ENCODE data around the gene DLX1.
"Not testable (repeated sequence)": the region's sequence is repeated elsewhere in the genome, so short reads cannot be mapped to it uniquely, and the experiment has no call there.

The DLX1 gene

GRCh38 chr2:172099472-172100079 is 14.3 kb downstream of the DLX1 start:
- no peak for DNase-seq

GRCh38 chr2:172100080-172100934 is 15.0 kb downstream of the DLX1 start:
- no peak for DNase-seq

GRCh38 chr2:172100935-172101820 is 15.9 kb downstream of the DLX1 start:
- DNase-seq = no peak

- DNase-seq = peak; percentile 42
Measured at GRCh38 chr2:172101821-172102390, 16.6 kb downstream of the DLX1 start.

- peak; percentile 67 for DNase-seq
Measured at GRCh38 chr2:172102391-172103359, 17.4 kb downstream of the DLX1 start, which contains the start of gene DLX2. Gene DLX2, minus strand, starts transcription at chr2:172102900. Its CDS starts 362 bp downstream, at chr2:172102538.

GRCh38 chr2:172103471-172104272 is 18.4 kb downstream of the DLX1 start:
- DNase-seq = peak; percentile 73

GRCh38 chr2:172105471-172106107 is 20.3 kb downstream of the DLX1 start:
- no peak for DNase-seq

- peak; percentile 56 for DNase-seq
Measured at GRCh38 chr2:172106108-172106961, 21.0 kb downstream of the DLX1 start.

- DNase-seq = no peak
Measured at GRCh38 chr2:172107690-172108586, 22.6 kb downstream of the DLX1 start.

- DNase-seq = no peak
Measured at GRCh38 chr2:172108587-172108930, 23.3 kb downstream of the DLX1 start.

GRCh38 chr2:172109256-172109987 is 24.1 kb downstream of the DLX1 start:
- no peak for DNase-seq

GRCh38 chr2:172109988-172110811 is 24.9 kb downstream of the DLX1 start:
- DNase-seq = no peak

- DNase-seq = no peak
Measured at GRCh38 chr2:172113617-172114016, 28.3 kb downstream of the DLX1 start.

- not testable (repeated sequence) for DNase-seq
Measured at GRCh38 chr2:172114176-172114575, 28.9 kb downstream of the DLX1 start.

GRCh38 chr2:172114579-172114978 is 29.3 kb downstream of the DLX1 start:
- no peak for DNase-seq

- no peak for DNase-seq
Measured at GRCh38 chr2:172116107-172116506, 30.8 kb downstream of the DLX1 start.

- DNase-seq = no peak
Measured at GRCh38 chr2:172119089-172119488, 33.8 kb downstream of the DLX1 start.
